BJ (cell line): ENCODE results near the gene KRT2. TPM values are rescaled to one million over a fixed set of nuclear protein-coding genes. Genes with fewer than 3 reads are reported as not detected.

Experiments
- CTCF ChIA-PET: fragments of 350-600 bp; formaldehyde crosslinking; extraction: SDS; loops from one replicate; lab custom pipeline; 2021; ENCODE audit warnings: antibody characterized with exemption, inconsistent platforms; lab: Yijun Ruan, JAX
- POLR2A ChIA-PET: fragments of 300-600 bp; sonication (Branson Sonifier 250); formaldehyde crosslinking; extraction: SDS; loops from one replicate; lab custom pipeline; 2021; ENCODE audit warnings: antibody characterized with exemption; lab: Charles Lee
- DNase-seq: peaks from one replicate; pipeline ENCODE4 v3.0.0-alpha.2; 2011; ENCODE audit warnings: low read depth
- H3K27me3 ChIP-seq: 2 replicates; pipeline ENCODE4 v1.6.0; 2011; ENCODE audit warnings: low read length; ENCODE audit not compliant: control insufficient read depth, insufficient read depth
- H3K36me3 ChIP-seq: 2 replicates; pipeline ENCODE4 v1.5.1; 2011; ENCODE audit warnings: low read length; ENCODE audit not compliant: control insufficient read depth, insufficient read depth
- H3K4me3 ChIP-seq: 2 replicates; pipeline ENCODE4 v1.5.1; 2011; ENCODE audit warnings: low read depth, mild to moderate bottlenecking, control low read depth, low read length
- CTCF ChIP-seq: IDR thresholded peaks from 2 replicates; pipeline ENCODE4 v1.5.1; 2011; ENCODE audit warnings: low read depth, mild to moderate bottlenecking, control low read depth, inconsistent platforms, low read length, moderate library complexity; ENCODE audit not compliant: insufficient read depth
- polyA plus RNA-seq: library from polyadenylated mRNA; depleted of rRNA; stranded (reverse); fragments of >200 nt; gene quantifications from 2 replicates; pipeline ENCODE4 v1.2.3, GENCODE V29; 2011

Gene KRT2
- polyA plus RNA-seq, 1 experiment: not detected

DNA sequence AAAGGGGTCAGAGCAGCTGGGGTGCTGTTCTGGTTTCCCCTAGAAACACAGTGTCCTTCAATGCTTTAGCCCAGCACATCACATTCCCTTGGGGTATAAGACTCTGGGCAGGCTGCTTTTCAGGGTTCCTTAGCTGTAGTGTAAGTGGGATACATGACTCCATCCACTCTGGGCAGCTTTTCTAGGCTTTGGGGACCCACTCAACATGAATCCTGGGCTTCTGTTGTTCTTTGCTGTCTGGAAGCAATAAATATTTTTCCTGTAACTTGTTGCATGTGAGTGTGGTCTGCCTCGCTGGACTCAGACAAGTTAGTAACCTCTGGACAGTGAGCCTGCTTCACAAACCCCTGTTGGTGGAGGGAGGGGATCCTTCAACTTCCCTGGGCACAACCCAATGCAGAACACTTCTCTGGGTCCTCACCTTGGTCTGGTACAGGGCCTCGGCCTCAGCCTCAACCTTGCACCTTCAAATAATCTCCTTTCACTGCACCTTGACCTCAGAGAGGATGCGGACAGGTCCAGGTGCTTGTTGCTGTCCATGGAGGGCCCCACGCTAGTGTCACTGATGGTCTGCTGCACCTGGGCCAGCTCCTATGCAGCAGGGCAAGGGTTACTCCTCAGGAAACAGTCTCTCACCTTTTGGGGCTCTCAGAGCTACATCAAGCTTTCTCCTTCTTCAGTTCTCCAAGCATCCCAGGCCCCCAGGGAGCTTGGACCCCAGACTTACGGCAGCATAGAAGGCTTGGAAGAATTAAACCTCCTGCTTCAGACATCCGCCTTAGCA, 20.1 kb downstream of the KRT2 start:
- no peak for DNase-seq

GRCh38 chr12:52631264-52631663, 20.7 kb downstream of the KRT2 start:
- Histone ChIP-seq H3K36me3 (no peaks in the 10 kb centered on the region), H3K4me3 (no peak overlapping the region), H3K27me3 (peaks cover 14% of the 10 kb centered on the region)
- ChIA-PET CTCF (no interaction called here), POLR2A (no interaction called here)
- no peak for DNase-seq
- TF ChIP-seq CTCF: no peak

More for the DNA sequence above, 20.1 kb downstream of the KRT2 start:
- Histone ChIP-seq H3K27me3 (peaks cover 9% of the 10 kb centered on the region; the same call in 1 of the 2 replicates), H3K4me3 (no peak overlapping the region), H3K36me3 (no peaks in the 10 kb centered on the region)
- TF ChIP-seq CTCF: no peak
- CTCF ChIA-PET: no interaction called here
- POLR2A ChIA-PET: no interaction called here

GRCh38 chr12:52630599-52631200, 21.3 kb downstream of the KRT2 start:
- POLR2A ChIA-PET: no interaction called here
- H3K27me3 ChIP-seq: peaks cover 14% of the 10 kb centered on the region

GRCh38 chr12:52630008-52630500, 22.0 kb downstream of the KRT2 start:
- peaks cover 14% of the 10 kb centered on the region for H3K27me3 ChIP-seq
- H3K4me3 ChIP-seq: no peak overlapping the region
- no peak for DNase-seq
- POLR2A ChIA-PET: no interaction called here
- no peak for TF ChIP-seq CTCF
- H3K36me3 ChIP-seq: no peaks in the 10 kb centered on the region
- CTCF ChIA-PET: no interaction called here

More at GRCh38 chr12:52630599-52631200, 21.3 kb downstream of the KRT2 start:
- Histone ChIP-seq H3K36me3 (no peaks in the 10 kb centered on the region), H3K4me3 (no peak overlapping the region)
- no peak for DNase-seq
- CTCF ChIA-PET: no interaction called here
- no peak for TF ChIP-seq CTCF

DNA sequence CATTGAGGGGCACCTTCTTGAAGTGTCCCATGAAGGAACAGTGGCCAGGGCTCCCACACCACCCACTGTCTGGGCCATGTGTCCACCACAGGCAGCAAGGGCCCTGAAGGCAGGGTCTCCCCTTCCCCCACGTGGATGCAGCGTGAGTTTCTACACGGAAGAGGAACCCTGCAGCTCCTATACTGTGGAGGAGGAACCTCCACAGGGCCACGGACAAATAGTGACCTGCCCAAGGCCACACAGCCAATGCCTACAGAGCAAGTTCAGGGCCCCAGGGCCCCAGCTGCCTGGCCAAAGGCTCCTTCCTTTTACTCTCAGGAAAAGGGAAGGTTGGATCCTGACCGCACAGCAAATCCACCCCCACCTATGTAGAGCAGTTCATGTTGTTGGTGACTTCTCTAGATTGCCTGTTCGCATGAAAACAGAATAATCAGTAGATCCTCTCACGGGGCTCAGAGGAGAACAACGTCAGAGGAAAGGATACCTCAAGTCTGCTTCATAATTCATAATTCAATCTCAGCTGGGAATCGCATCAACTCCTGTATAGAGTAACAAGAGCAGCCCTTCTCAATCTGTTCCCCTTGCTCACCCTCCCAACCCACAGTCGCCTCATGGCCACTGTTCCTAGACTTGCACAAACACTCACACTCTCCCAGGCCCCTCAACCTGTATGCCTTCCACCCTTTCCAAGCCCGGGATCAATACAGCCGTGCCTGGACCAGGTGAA, 22.6 kb downstream of the KRT2 start:
- Histone ChIP-seq H3K4me3 (no peak overlapping the region), H3K27me3 (peaks cover 14% of the 10 kb centered on the region), H3K36me3 (no peaks in the 10 kb centered on the region)
- TF ChIP-seq CTCF: no peak
- DNase-seq: no peak
- ChIA-PET POLR2A (no interaction called here), CTCF (interaction anchor here (0.7 kb wide), 1 partner anchor 216 kb away, joined by 3 read pairs; no protein-coding TSS in a partner anchor)
